Dendritic cell treated with granulocyte-macrophage colony-stimulating factor and Interleukin-4, amounts not matched to agents 40 ng/mL and 50 ng/mL, for 4 days (primary cell): ENCODE measurements around the gene NLGN1.

ENCODE experiments used
- H3K27ac Mint-ChIP-seq: one replicate; pipeline ENCODE4 v1.8.0; 2022; ENCODE audit warnings: mild to moderate bottlenecking, mixed read lengths
- H3K27me3 Mint-ChIP-seq: one replicate; pipeline ENCODE4 v1.8.0; 2022; ENCODE audit warnings: mild to moderate bottlenecking, mixed read lengths
- H3K36me3 Mint-ChIP-seq: one replicate; pipeline ENCODE4 v1.8.0; 2022; ENCODE audit warnings: low read depth, mixed read lengths
- H3K4me1 Mint-ChIP-seq: one replicate; pipeline ENCODE4 v1.8.0; 2022; ENCODE audit warnings: low read depth, mixed read lengths
- H3K4me3 Mint-ChIP-seq: one replicate; pipeline ENCODE4 v1.8.0; 2022; ENCODE audit warnings: mild to moderate bottlenecking, moderate library complexity, mixed read lengths
- H3K9me3 Mint-ChIP-seq: one replicate; pipeline ENCODE4 v1.8.0; 2022; ENCODE audit warnings: mixed read lengths
- intact Hi-C: fragments of 100-400 bp; cut with micrococcal nuclease; formaldehyde crosslinking; loops from one replicate; pipeline ENCODE4 v1.15.0; 2022

The NLGN1 gene

DNA sequence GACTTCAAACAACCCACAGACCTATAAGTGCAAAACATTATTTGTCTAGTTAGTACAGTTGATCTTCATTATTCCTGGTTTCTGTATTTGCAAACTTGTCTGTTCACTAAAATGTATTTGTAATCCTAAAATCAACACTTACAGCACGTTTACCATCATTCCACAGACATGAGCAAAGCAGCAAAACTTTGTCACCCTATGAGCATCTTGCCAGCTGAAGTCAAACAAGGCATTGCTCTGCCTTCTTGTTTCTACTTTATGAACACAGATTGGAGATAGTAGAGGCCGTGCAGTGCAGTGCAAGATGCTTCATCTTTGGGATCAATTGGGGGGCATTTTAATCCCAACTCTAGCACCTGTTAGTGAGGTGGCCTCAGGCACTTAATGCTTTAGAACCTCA lies 202.1 kb downstream of the NLGN1 start:
- Mint-ChIP-seq H3K9me3 (no peaks in the 10 kb centered on the region), H3K27me3 (no peaks in the 10 kb centered on the region), H3K27ac (no peak overlapping the region), H3K4me1 (no peaks in the 10 kb centered on the region), H3K36me3 (no peaks in the 10 kb centered on the region), H3K4me3 (no peak overlapping the region)
- intact Hi-C loops, result no loop called here

DNA sequence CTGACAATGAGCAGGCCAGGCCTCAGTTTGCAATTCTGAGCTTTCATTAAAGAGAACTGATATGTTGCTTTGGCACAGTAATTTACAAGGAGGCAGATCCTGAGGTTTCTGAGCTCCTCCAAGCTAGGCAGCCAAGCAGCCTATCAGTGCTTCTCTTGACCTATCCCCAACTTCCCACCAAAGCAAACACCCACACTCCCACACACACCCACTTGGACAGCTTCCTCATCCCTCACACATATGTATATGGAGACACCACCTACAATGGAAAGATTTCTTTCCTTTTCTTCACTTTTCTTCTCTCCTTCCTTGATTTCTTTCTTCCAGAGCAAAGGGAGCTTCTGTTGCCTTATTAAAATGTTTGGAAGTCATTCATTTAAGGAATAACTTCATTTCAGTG lies 217.0 kb downstream of the NLGN1 start:
- intact Hi-C loops, result no loop called here
- Mint-ChIP-seq H3K27me3 (no peaks in the 10 kb centered on the region), H3K36me3 (no peaks in the 10 kb centered on the region), H3K27ac (no peak overlapping the region), H3K4me3 (no peak overlapping the region), H3K4me1 (no peaks in the 10 kb centered on the region), H3K9me3 (peaks cover 30% of the 10 kb centered on the region)

DNA sequence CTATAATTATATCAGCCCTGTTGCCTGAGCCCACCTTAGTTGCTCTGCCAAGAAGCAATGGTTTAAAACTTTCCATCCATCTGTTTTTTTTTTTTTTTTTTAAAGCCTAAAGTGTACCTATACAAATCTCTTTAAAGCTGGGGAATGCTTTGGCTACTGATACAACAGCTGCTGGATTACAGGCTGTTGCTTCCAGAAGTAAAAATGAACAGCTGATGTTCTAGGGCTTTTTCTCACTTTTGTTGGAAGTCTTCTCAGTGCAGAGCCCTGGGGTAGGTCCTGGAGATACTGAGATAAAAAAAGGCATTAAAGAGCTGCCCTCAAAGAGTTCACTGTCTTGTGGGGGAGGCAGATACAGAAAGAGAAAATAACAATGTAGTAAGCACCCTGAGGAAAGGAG lies 218.1 kb downstream of the NLGN1 start:
- Mint-ChIP-seq H3K4me3 (no peak overlapping the region), H3K4me1 (no peaks in the 10 kb centered on the region), H3K27me3 (no peaks in the 10 kb centered on the region), H3K36me3 (no peaks in the 10 kb centered on the region), H3K9me3 (peaks cover 28% of the 10 kb centered on the region), H3K27ac (no peak overlapping the region)
- intact Hi-C loops, result no loop called here

- Mint-ChIP-seq H3K9me3 (peaks cover 26% of the 10 kb centered on the region), H3K4me3 (no peak overlapping the region), H3K4me1 (no peaks in the 10 kb centered on the region), H3K27ac (no peak overlapping the region), H3K27me3 (no peaks in the 10 kb centered on the region), H3K36me3 (no peaks in the 10 kb centered on the region)
- intact Hi-C loops, result no loop called here
Measured at GRCh38 chr3:173617490-173617889, 219.9 kb downstream of the NLGN1 start.

- intact Hi-C loops, result no loop called here
- H3K36me3 Mint-ChIP-seq, result no peaks in the 10 kb centered on the region
Measured at GRCh38 chr3:173618148-173618547, 220.6 kb downstream of the NLGN1 start.

GRCh38 chr3:173618703-173619102 lies 221.2 kb downstream of the NLGN1 start:
- no peak overlapping the region for H3K27ac Mint-ChIP-seq
- no peaks in the 10 kb centered on the region for H3K36me3 Mint-ChIP-seq
- intact Hi-C loops, result no loop called here
- H3K9me3 Mint-ChIP-seq, result peaks cover 26% of the 10 kb centered on the region
- no peaks in the 10 kb centered on the region for H3K4me1 Mint-ChIP-seq
- H3K27me3 Mint-ChIP-seq, result no peaks in the 10 kb centered on the region
- no peak overlapping the region for H3K4me3 Mint-ChIP-seq

More at GRCh38 chr3:173618148-173618547, 220.6 kb downstream of the NLGN1 start:
- Mint-ChIP-seq H3K4me3 (no peak overlapping the region), H3K27me3 (no peaks in the 10 kb centered on the region), H3K27ac (no peak overlapping the region), H3K9me3 (peaks cover 26% of the 10 kb centered on the region), H3K4me1 (no peaks in the 10 kb centered on the region)

GRCh38 chr3:173622166-173622565 lies 224.6 kb downstream of the NLGN1 start:
- Mint-ChIP-seq H3K4me1 (no peaks in the 10 kb centered on the region), H3K9me3 (peaks cover 16% of the 10 kb centered on the region), H3K27me3 (no peaks in the 10 kb centered on the region), H3K27ac (no peak overlapping the region), H3K36me3 (no peaks in the 10 kb centered on the region), H3K4me3 (no peak overlapping the region)
- intact Hi-C loops, result no loop called here

- H3K27me3 Mint-ChIP-seq, result no peaks in the 10 kb centered on the region
- H3K4me3 Mint-ChIP-seq, result no peak overlapping the region
- no peaks in the 10 kb centered on the region for H3K36me3 Mint-ChIP-seq
- H3K9me3 Mint-ChIP-seq, result peaks cover 9% of the 10 kb centered on the region
- intact Hi-C loops, result no loop called here
- no peaks in the 10 kb centered on the region for H3K4me1 Mint-ChIP-seq
- H3K27ac Mint-ChIP-seq, result no peak overlapping the region
Measured at GRCh38 chr3:173624086-173624485, 226.5 kb downstream of the NLGN1 start.

GRCh38 chr3:173630849-173631248 lies 233.3 kb downstream of the NLGN1 start:
- Mint-ChIP-seq H3K4me1 (no peaks in the 10 kb centered on the region), H3K4me3 (no peak overlapping the region), H3K9me3 (no peaks in the 10 kb centered on the region), H3K27me3 (no peaks in the 10 kb centered on the region), H3K36me3 (no peaks in the 10 kb centered on the region), H3K27ac (no peak overlapping the region)
- intact Hi-C loops, result no loop called here

GRCh38 chr3:173632945-173633344 lies 235.4 kb downstream of the NLGN1 start:
- H3K4me3 Mint-ChIP-seq, result no peak overlapping the region
- H3K4me1 Mint-ChIP-seq, result no peaks in the 10 kb centered on the region
- H3K9me3 Mint-ChIP-seq, result no peaks in the 10 kb centered on the region
- H3K36me3 Mint-ChIP-seq, result no peaks in the 10 kb centered on the region
- H3K27ac Mint-ChIP-seq, result no peak overlapping the region
- intact Hi-C loops, result no loop called here
- H3K27me3 Mint-ChIP-seq, result no peaks in the 10 kb centered on the region

DNA sequence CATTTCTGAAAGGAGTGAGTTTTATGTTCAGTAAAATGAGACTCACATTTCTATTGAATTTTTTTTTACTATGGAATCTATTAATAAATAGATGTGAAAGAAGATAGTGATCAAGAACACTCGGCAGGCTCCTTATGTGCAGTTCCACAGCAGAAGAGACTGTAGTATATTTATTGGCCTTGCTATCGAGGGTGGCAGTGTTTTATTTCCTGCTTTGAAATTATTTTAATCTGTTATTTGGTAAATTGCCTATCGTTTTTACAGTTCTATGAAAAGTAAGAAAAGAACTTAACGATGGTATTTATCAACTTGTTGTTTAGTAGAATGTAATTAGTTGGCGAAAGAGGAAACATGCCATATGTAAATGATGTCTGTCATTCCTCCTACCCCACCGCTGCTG lies 238.3 kb downstream of the NLGN1 start:
- H3K9me3 Mint-ChIP-seq, result peaks cover 9% of the 10 kb centered on the region
- H3K4me3 Mint-ChIP-seq, result no peak overlapping the region
- H3K27ac Mint-ChIP-seq, result no peak overlapping the region
- H3K36me3 Mint-ChIP-seq, result no peaks in the 10 kb centered on the region
- H3K4me1 Mint-ChIP-seq, result no peaks in the 10 kb centered on the region
- intact Hi-C loops, result no loop called here
- H3K27me3 Mint-ChIP-seq, result no peaks in the 10 kb centered on the region

- Mint-ChIP-seq H3K27ac (no peak overlapping the region), H3K4me1 (no peaks in the 10 kb centered on the region), H3K9me3 (peaks cover 23% of the 10 kb centered on the region), H3K27me3 (no peaks in the 10 kb centered on the region), H3K36me3 (no peaks in the 10 kb centered on the region), H3K4me3 (no peak overlapping the region)
- intact Hi-C loops, result no loop called here
Measured at GRCh38 chr3:173639098-173639497, 241.6 kb downstream of the NLGN1 start.

DNA sequence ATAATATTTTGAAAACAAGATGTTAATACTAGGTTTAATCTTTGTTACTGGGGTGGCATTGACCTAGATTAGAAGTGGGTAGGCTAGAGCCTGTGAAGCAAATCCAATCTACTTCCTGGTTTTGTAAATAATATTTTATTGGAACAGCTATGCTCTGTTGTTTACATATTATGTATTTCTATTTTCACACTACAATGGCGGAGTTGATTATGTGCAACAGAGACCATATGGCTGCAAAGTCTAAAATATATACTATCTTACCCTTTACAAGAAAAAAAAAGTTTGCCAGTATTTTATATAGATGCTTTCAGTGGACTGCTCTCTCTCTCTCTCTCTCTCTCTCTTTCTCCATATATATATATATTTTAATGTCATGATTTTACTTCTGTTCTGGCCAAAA lies 244.2 kb downstream of the NLGN1 start:
- H3K27ac Mint-ChIP-seq, result no peak overlapping the region
- H3K36me3 Mint-ChIP-seq, result no peaks in the 10 kb centered on the region
- no peaks in the 10 kb centered on the region for H3K4me1 Mint-ChIP-seq
- no peaks in the 10 kb centered on the region for H3K27me3 Mint-ChIP-seq
- intact Hi-C loops, result no loop called here
- H3K4me3 Mint-ChIP-seq, result no peak overlapping the region
- H3K9me3 Mint-ChIP-seq, result peaks cover 45% of the 10 kb centered on the region

GRCh38 chr3:173644086-173645082 lies 246.8 kb downstream of the NLGN1 start:
- Mint-ChIP-seq H3K4me1 (no peaks in the 10 kb centered on the region), H3K9me3 (peaks cover 44% of the 10 kb centered on the region), H3K36me3 (no peaks in the 10 kb centered on the region), H3K4me3 (no peak overlapping the region), H3K27ac (no peak overlapping the region), H3K27me3 (no peaks in the 10 kb centered on the region)
- intact Hi-C loops, result no loop called here

- Mint-ChIP-seq H3K27me3 (no peaks in the 10 kb centered on the region), H3K4me1 (no peaks in the 10 kb centered on the region), H3K9me3 (peaks cover 22% of the 10 kb centered on the region), H3K36me3 (no peaks in the 10 kb centered on the region), H3K27ac (no peak overlapping the region), H3K4me3 (no peak overlapping the region)
- intact Hi-C loops, result no loop called here
Measured at GRCh38 chr3:173650596-173650995, 253.1 kb downstream of the NLGN1 start.
